A204.1 (cell line): Measurements from ENCODE around the gene CDK5RAP1.

Experiments used
- FAIRE-seq: peaks from 2 replicates; lab custom pipeline; 2012; peaks lifted over from hg19 to GRCh38; lab: Jason Lieb, UNC

CDK5RAP1 gene

GRCh38 chr20:33377366-33377765 lies 24.0 kb downstream of the CDK5RAP1 start:
- FAIRE-seq, result no peak

GRCh38 chr20:33373735-33374605 lies 27.3 kb downstream of the CDK5RAP1 start:
- no peak for FAIRE-seq

GRCh38 chr20:33372993-33373441 lies 28.3 kb downstream of the CDK5RAP1 start:
- no peak for FAIRE-seq

GRCh38 chr20:33370291-33370690 lies 31.0 kb downstream of the CDK5RAP1 start:
- FAIRE-seq, result no peak

GRCh38 chr20:33362898-33363297 lies 38.4 kb downstream of the CDK5RAP1 start:
- FAIRE-seq, result no peak

GRCh38 chr20:33359399-33360261 lies 41.7 kb downstream of the CDK5RAP1 start:
- FAIRE-seq, result no peak

GRCh38 chr20:33353013-33353402 lies 48.3 kb downstream of the CDK5RAP1 start:
- FAIRE-seq, result no peak

GRCh38 chr20:33352258-33353012 lies 48.9 kb downstream of the CDK5RAP1 start:
- no peak for FAIRE-seq

GRCh38 chr20:33351696-33352095 lies 49.6 kb downstream of the CDK5RAP1 start:
- FAIRE-seq, result no peak

- no peak for FAIRE-seq
Measured at GRCh38 chr20:33349493-33349892, 51.8 kb downstream of the CDK5RAP1 start.

- no peak for FAIRE-seq
Measured at GRCh38 chr20:33348136-33348937, 53.0 kb downstream of the CDK5RAP1 start.

GRCh38 chr20:33345342-33345741 lies 56.0 kb downstream of the CDK5RAP1 start:
- FAIRE-seq, result no peak

- FAIRE-seq, result no peak
Measured at GRCh38 chr20:33343521-33343920, 57.8 kb downstream of the CDK5RAP1 start.

- FAIRE-seq, result no peak
Measured at GRCh38 chr20:33339515-33340058, 61.7 kb downstream of the CDK5RAP1 start.

- no peak for FAIRE-seq
Measured at GRCh38 chr20:33338467-33339258, 62.7 kb downstream of the CDK5RAP1 start.

GRCh38 chr20:33337531-33338165 lies 63.7 kb downstream of the CDK5RAP1 start:
- no peak for FAIRE-seq

- no peak for FAIRE-seq
Measured at GRCh38 chr20:33337119-33337518, 64.2 kb downstream of the CDK5RAP1 start.

GRCh38 chr20:33336375-33336774 lies 64.9 kb downstream of the CDK5RAP1 start:
- FAIRE-seq, result no peak

- FAIRE-seq, result no peak
Measured at GRCh38 chr20:33334111-33334510, 67.2 kb downstream of the CDK5RAP1 start.

GRCh38 chr20:33333616-33334015 lies 67.7 kb downstream of the CDK5RAP1 start:
- FAIRE-seq, result no peak
